Measurements from ENCODE around the gene AURKAIP1.
"Not testable (repeated sequence)": the region's sequence is repeated elsewhere in the genome, so short reads cannot be mapped to it uniquely, and the experiment has no call there.

Gene AURKAIP1

DNA sequence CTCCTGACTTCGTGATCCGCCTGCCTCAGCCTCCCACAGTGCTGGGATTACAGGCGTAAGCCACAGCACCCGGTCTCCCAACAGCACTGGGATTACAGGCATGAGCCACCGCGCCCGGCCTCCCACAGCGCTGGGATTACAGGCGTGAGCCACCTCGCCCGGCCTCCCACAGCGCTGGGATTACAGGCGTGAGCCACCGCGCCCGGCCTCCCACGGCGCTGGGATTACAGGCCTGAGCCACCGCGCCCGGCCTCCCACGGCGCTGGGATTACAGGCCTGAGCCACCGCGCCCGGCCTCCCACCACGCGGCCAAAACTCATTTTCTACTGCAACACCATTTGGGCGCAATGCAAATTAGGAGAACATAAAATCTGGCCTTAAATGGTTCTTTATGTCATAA, 10.3 kb upstream of the AURKAIP1 start:
- DNase-seq = not testable (repeated sequence)

DNA sequence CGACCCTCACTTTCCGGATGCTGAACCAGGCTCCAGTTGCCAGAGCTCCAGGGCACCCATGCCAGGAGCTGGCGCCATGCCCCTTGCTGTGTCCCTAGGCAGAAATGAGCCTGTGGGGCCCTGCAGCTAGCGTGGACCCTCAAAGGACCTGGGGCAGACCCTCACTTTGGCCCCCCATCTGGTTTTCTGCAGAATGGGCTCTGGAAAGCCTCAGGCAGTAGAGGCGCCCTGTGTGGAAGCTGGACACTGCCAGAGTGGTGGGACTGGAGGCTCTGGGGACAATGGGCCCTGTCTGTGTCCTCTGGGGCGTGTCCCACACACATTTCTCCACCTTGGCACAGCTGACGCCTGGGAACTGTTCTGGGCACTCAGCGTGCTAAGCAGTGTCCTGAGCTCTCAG, 6.3 kb upstream of the AURKAIP1 start:
- DNase-seq = no peak

DNA sequence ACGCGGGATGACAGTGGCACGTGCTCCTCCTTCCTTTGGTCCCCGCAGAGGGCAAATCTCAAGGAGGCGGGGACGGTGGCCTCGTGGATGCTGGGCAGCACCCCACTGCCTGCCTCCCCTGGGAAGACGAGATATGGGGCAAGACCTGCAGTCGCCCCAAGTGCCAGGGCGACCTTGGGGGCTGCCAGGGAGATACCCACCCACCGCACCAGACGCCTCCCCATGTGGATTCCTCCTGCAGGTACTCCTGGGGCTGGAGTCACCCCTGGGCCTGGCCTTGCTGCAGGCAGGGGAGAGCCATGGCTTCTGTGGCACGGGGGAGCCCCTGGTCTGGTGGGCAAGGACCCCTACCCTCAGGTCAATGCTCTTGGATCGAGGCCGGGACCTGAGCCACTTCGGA, 5.9 kb upstream of the AURKAIP1 start:
- DNase-seq = no peak

DNA sequence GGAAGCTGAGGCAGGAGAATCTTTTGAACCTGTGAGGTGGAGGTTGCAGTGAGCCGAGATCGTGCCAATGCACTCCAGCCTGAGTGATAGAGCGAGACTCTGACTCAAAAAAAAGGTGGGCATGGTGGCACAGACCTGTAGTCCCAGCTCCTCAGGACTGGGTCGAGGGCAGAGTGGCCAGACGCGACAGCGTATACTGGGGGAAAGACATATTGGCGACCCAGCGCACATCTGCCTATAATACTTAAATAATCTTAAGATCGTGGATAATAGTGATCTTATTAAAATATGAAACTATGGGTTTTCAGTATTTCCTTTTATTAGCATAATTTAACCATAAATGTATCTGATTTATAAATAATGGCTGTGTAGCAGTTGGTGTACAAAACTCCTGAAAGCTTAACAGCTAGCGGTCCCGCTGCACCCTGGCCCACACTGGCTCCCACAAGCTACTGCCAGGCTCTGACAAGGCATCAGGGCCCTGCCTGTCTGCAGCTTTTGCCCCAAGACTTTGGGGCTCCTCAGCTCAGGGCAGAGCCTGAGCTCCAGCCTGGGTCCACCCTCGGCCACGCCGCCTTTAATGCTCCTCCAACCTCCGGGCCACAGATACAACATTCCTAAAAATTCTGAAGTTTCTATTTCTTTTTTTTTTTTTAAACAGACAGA, 2.7 kb upstream of the AURKAIP1 start:
- no peak for DNase-seq

DNA sequence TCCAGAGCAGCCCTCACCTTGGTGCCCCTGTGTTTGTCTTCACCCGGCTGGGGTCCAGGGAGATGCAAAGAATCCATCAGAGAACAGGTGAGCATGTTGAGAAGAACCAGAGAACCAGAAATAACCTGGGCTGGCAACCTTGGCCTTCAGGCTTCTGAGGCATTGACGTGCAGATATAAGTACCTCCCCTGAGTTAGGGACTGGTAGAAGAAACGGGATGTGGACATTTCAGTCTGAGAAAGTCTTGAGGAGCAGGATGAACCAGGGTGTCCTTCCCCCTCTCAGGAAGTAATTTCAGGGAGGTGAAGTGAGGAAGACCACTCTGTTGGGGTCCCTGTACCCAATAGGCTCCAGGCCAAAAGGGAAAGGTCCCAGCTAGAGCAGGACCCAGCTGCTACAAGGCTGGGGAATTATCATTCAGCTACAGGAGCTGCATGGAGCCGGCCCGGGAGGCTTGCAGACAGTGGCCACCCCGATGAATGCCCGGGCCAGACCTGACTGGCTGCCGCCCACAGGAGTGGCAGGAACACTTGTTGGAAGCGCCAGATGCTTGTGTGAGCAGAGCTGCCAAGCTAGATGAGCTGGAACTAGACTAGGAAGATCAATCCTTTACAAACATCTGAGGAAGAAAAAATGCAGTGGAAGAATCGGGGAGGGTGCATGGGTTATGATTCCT, 1.7 kb upstream of the AURKAIP1 start:
- DNase-seq = no peak

DNA sequence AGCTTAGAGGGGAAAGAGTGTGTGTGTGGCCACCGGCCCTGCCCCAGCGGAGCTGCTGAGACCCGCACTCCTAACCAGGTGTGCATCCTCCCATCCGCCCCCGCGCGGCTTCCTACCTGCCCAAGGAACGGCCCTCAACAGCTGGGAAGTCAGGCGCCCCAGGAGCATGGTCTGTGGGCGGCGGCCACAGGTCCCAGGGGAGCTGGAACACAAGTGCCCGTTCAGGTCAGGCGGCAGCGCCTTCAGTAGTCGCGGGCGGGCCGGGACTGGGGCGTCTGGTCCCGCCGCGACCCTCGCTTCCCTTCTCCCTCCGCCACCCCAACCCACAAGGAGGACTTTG, 448 bp downstream of the AURKAIP1 start:
- DNase-seq = no peak

DNA sequence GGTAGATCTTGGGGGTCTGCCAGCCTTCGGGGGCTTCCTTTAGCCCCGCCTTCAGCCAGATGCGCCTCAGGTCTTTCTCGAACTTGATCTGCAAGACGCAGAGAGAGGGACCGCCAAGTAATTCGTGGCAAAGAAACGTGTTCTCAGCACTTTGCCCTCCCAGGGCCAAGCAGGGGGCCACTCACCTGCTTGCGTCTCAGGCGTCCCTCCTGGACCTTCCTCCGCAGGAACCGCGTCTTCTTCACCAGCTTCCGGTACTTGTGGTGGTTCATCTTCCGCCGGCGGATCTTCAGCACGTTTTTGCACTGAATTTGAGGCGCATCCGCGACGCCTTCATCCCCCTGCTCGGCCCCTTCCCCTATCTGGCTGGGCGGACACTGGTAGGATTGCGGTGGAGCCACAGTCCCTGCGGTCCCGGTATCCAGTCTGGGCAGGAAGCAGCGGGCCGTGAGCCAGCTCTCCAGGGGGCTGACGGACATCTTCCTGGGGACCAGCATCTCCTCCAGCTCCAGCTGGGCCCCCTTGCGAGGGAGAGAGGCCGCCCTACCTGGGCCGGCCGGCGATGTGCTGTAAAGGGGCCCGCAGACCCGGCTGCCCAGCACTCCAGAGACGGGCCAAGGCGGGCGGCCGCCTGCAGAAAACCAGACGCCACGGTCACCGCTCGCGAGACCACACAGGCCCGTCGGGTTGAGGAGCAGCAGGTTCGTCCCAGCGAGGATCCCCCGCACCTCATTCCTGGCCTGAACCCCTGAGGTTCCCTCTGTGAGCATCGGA, 1.0 kb downstream of the AURKAIP1 start:
- no peak for DNase-seq

DNA sequence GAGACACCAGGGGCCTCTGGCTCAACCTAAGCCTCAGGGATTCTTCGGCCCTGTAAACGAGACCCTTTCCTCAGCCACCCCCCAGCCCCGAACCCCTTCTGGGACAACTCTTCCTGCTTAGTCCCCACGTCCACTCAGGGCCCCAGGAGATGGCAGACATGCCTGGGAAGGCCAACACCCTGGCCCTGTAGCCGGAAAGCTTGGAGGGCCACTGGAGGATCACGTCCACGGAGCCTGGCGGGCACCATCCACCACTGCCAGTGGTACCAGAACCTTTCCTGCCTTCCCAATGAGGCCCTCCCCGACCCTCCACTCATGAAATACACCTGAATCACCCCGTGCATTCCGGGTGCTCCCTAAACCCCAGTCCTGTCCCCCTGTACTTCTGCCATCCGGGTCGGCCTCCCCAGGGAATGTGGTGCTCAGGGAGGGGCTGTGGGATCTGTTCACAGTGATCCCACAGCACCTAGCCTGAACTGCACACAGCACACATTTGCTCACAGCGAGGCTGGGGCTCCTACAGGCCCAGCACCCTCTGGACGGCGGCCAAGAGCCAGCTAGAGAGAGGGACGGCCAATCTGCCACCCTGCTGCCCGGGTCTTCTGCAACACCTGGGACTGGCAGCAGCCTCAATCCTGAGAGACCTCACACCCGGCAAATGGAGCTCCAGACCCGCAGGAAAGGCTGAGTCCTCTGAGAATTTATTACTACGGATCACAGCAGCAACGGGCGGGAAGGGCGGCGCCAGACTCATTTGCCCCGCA, 1.8 kb downstream of the AURKAIP1 start:
- no peak for DNase-seq

DNA sequence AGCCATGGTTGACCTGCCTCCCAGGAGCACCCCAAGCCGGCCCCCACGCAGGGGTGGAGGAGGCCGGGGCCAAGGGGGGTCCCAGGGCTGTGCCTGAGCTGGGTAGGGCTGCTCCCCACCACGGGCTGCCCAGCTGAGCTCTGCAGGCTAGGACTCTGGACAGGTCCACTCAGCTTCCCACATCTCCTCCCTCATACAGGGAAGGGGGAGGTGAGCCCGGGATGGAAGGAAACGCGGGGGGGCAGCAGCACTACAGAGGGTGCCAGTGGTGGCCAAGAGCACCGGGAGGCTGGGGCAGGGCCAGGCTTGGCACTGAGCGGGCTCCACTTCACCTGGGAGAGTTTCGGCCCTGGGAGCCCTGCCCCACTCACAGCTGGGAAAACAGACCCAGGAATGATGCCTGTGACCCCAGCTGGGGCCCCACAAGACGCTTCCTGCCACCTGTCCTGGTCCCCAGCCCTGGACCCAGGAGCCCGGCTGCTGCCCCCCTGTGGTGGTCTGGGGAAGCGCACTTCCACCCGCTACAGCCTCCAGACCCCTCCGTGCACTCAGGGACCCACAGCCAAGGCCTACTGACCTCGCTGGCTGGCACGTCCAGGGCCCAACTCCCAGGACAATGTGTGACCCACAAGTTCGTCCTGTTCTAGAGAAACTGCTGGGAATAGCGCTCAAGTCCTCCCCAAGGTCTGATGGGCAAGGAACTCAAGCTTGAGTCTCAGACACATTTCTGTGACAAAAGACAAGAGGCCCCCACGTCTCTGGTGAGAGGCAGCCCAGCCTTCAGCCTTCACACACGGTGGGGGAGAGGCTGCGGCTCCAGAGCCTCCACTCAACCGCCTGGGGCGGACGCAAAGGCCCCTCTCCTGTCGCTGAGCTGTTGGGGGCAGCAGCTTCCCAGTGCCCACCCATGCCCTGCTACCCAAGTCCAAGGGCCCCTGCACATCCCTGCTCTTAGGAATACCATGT, 3.0 kb downstream of the AURKAIP1 start:
- peak; percentile 93 for DNase-seq

DNA sequence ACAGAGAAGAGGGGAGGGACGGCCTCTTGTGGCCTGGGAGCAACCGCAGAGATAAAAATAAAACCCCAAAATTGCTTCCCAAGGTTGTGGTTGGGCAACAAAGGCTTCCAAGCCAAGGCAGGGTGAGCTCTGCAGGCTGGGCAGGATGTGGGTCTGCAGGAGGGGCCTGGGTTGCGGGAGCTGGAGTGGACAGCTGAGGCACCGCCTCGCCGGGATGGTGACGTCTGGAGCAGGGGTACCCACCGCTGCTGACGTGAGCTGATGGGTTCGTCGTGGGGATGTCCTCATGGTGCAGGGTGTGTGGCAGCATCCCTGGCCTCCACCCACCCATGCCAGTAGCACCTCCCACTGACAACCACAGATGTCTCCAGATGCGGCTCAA, 3.7 kb downstream of the AURKAIP1 start:
- DNase-seq = peak; percentile 59

DNA sequence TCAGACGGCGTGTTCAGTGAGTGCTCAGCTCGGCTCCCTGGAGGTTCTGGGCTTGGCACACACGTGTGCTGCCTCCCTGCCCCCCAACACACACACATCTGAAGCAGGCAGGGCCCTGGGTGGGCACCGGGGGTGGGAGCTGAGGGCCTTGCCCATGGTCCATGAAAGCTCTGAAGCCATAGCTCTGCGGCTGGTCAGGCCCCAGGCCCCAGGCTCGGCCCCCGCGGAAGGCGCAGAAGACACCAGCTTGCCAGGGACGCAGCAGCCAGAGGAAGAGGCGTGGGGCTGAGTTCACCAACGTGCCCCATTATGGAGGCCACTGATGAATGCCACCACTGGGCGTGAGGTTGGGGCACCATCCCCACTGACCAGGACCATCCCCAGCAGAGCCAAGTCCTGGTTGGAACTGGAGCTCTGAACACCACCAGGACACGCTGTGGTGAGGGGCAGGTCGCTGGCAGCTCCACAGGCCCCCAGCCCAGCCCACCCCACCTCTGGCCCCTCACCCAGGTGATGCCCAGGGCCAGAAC, 4.2 kb downstream of the AURKAIP1 start:
- no peak for DNase-seq

DNA sequence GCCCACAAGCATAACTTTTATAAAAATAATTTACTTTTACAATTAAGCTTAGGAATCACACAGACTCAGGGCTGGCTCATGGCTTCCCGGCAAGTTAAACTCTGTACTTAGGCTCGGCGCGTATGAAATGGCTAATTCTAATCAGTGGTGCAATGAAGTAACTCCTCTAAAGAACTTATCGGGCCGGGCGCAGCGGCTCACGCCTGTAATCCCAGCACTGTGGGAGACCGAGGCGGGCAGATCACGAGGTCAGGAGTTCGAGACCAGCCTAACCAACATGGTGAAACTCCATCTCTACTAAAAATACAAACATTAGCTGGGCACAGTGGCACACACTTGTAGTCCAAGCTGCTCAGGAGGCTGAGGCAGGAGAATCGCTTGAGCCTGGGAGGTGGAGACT, 4.9 kb downstream of the AURKAIP1 start:
- not testable (repeated sequence) for DNase-seq

DNA sequence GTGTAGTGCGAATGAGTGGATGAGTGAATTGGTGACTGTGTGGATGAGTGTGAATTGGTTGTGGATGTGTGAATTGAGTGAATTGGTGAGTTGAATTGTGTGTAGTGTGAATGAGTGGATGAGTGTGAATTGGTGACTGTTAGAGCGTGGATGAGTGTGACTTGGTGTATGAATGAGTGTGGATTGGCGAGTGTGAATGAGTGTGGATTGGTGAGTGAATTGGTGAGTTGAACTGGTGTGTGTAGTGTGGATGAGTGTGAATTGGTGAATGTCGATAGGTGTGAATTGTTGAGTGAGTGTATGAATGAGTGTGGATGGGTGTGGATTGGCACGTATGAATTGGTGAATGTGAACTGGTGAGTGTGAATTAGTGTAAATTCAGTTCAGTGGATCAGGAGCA, 7.7 kb downstream of the AURKAIP1 start:
- DNase-seq = no peak

DNA sequence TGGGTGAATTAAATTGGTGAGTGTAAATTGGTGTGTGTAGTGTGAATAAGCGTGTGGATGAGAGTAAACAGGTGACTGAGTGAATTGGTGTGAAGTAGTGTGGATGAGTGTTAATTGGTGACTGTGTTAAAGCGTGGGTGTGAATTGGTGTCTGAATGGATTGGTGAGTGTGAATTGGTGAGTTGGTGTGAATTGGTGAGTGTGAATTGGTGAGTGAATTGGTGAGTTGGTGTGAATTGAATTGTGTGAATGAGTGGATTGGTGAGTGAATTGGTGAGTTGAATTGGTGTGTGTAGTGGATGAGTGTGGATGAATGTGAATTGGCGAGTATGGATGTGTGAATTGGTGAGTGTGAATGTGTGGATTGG, 8.3 kb downstream of the AURKAIP1 start:
- no peak for DNase-seq

DNA sequence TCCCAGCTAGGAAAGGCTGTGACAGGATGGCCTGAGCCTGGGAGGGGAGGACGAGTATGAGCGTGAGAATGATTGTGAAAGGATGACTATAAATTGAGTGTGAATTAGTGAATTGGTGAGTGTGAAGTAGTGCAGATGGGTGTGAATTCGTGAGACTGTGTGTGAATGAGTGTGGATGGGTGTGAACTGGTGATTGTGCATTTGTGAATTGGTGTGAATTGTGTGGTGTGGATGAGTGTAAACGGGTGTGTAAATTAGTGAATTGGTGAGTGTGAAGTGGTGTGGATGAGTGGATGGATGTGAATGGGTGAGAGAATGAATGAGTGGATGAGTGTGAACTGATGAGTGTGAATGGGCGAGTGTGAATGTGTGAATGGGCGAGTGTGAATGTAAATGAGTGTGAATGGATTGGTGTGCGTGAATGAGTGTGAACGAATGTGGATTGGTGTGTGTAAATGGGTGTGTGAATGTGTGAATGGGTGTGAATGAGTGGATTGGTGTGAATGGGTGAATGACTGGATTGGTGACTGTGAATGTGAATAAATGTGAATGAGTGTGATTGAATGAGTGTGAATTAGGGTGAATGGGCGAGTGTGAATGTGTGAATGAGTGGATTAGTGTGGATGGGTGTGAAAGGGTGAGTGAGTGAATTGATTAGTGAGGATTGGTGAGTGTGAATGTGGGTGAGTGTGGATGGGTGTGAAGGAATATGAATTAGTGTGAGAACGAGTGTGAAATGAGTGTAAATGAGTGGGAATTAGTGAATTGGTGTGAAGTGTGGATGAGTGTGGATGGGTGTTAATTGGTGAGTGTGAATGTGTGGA, 8.9 kb downstream of the AURKAIP1 start:
- no peak for DNase-seq

DNA sequence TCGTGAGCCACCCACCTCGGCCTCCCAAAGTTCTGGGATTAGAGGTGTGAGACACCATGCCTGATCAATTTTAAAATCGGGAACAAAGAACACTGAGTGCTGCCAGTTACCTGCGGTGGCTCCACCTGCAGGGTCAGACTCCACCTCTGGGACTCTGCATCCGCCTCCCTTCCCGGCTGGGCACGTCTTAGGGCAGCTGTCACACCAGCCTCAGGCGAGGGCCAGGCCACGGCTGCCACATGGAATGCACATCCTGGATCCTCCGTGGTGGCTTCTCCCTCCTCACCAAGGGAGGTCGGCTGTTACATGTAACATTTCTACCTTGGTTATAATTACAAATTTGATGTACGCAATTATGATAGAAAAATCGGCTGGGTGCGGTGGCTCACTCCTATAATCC, 10.7 kb downstream of the AURKAIP1 start:
- no peak for DNase-seq

DNA sequence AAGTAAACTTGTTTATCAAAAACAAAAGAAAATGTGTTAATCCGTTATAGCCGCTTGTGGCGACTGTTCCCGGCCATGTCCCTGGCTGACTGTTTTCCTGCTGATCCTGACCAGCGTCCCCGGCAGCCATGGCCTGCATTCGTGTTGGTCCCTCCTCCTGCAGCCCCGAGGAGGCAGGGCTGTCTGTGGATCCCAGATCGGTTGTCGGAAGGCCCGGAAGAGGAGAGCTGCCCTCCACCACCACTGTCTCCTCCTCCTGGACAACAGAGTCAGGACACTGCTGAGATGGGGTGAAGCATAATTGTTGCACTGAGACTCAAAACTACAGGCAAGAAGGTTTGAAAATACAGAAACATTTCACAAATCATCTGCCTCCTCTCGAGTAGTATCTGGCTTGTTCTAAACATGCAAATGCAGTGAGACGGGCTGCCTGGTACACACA, 13.0 kb downstream of the AURKAIP1 start:
- DNase-seq = no peak

DNA sequence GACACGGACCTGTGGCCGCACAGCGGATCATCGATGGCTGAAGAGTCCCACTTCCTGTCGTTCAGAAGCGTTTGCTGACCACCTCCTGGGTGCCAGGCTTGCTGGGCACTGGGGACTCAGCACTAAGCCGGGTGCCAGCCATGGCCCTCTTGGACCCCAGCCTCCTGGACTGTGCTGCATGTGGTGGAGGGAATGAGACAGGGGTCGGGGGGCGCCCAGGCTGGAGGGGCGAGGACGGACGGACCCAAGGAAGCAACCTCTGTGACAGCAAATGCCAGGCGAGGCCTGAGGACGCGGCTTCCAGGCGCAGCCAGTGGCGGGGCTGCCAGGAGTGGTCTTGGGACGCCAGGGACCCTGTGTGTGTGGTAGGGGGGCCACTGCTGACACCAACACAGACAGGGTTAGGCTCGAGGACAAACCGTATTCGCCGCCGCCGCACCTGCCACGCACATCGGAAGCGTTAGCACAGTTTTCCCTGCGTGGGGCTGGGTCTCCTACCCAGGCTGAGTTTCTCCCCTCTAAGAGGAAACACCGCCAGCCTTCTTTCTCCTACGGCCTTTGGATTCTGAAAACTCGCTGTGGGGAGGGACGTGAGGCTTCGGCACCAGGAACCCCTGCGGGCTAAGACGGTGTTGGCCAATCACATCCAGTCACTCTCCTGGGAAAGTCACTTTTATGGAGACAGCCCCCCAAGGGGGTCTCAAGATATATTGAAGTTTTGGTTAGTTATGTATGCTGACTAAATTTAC, 13.6 kb downstream of the AURKAIP1 start:
- no peak for DNase-seq

DNA sequence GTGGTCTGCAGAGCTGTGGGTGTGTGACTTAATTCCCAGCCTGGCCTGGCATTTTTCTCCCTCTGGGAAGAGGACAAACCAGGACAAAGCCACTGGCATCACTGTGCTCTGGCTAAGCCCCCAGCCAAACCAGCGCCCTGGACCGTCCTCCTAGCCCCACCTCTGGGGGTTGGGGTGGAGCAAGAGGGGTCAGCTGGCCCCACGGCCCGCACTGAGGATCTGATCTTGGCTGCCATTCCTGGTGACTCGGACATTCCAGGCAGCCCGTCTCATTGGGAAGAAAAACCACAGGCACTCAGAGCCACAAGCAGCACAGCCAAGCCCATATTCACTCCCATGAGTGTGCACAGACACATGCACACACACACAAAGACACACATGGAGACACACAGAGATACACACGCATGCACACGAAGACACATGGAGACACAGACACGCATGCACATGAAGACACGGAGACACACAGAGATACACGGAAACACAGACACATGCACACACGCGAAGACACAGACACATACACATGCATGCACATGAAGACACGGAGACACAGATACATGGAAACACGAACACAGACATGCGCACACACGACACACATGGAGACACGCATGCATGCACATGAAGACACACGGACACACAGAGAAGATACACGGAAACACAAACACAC, 14.4 kb downstream of the AURKAIP1 start:
- DNase-seq = no peak

All from stimulated activated CD8-positive, alpha-beta memory T cell treated with anti-CD3 and anti-CD28 coated beads, Interleukin-4, amount 100 ng/mL, for 48 hours (primary cell).